Suprapubic skin (tissue), 4 donors: ENCODE results near the gene OPN3.

Experiments used
- CTCF ChIP-seq, 2 donors: fragments of 200-600 bp in 1 of 2; fragments of 450-650 bp in 1 of 2; sonication (generic) in 1 of 2; IDR thresholded peaks; one replicate each; pipeline ENCODE4 v1.5.1; 2016 to 2019; ENCODE audit warnings: antibody characterized with exemption in 2 of 2, mild to moderate bottlenecking in 1 of 2, moderate library complexity in 1 of 2
- EP300 ChIP-seq: sonication (generic); formaldehyde crosslinking; IDR thresholded peaks from one replicate; pipeline ENCODE4 v1.6.1; 2017; ENCODE audit warnings: antibody characterized with exemption
- POLR2A ChIP-seq, 2 donors: fragments of 450-650 bp; IDR thresholded peaks; one replicate each; pipeline ENCODE4 v1.6.1; 2017; ENCODE audit warnings: antibody characterized with exemption in 2 of 2, mild to moderate bottlenecking in 2 of 2, moderate library complexity in 2 of 2
- POLR2AphosphoS5 ChIP-seq, 3 donors: sonication (generic); formaldehyde crosslinking; IDR thresholded peaks; one replicate each; pipeline ENCODE4 v1.6.1; 2017; ENCODE audit warnings: antibody characterized with exemption in 3 of 3

DNA sequence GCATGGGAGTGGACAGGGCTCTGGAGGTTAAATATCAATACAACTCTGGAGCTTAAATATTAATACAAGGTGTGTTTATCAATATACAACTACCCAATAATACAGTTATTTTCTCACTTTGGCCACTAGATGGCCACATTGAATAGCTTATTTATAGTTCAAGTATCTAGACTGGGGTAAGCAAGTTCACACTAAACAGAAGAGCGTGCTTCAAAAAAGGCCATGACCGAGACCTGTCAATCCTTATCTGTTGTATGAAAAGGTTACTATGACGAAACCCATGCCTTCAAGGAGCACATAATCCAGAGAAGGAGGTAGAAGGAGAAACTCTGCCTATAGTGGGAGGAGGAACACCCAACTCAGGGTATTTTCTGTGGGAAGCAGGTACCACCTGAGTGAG is 29.1 kb downstream of the OPN3 start:
- TF ChIP-seq CTCF (IDR thresholded peaks at IDR 0.05) = peak in 1 of 2 donors; percentile 81
- TF ChIP-seq POLR2AphosphoS5 (IDR thresholded peaks at IDR 0.05) = no peak
- TF ChIP-seq EP300 = no peak
- TF ChIP-seq POLR2A (IDR thresholded peaks at IDR 0.05) = no peak
